Endodermal cell (in vitro differentiated cells): ENCODE data around the gene CAPN3. TPM values are rescaled to one million over a fixed set of nuclear protein-coding genes. Genes with fewer than 3 reads are reported as not detected.

Experiments
- DNase-seq: peaks from one replicate; pipeline ENCODE4 v3.0.0-alpha.2; 2017
- H3K27ac ChIP-seq: 2 replicates; pipeline ENCODE4 v1.5.1; 2013; ENCODE audit warnings: mild to moderate bottlenecking, low read depth, low read length, moderate library complexity
- H3K27me3 ChIP-seq: 2 replicates; pipeline ENCODE4 v1.6.1; 2013; ENCODE audit warnings: mild to moderate bottlenecking, low read length, moderate library complexity; ENCODE audit not compliant: insufficient read depth, control insufficient read depth, poor library complexity, severe bottlenecking
- H3K36me3 ChIP-seq: 2 replicates; pipeline ENCODE4 v1.7.0; 2013; ENCODE audit warnings: mild to moderate bottlenecking, low read length, moderate library complexity; ENCODE audit not compliant: control insufficient read depth, insufficient read depth
- H3K4me1 ChIP-seq: one replicate; pipeline ENCODE4 v1.7.0; 2013; ENCODE audit warnings: low read length; ENCODE audit not compliant: control insufficient read depth, insufficient read depth
- H3K4me3 ChIP-seq: 2 replicates; pipeline ENCODE4 v1.5.1; 2013; ENCODE audit warnings: mild to moderate bottlenecking, low read length, moderate library complexity
- H3K9ac ChIP-seq: 2 replicates; pipeline ENCODE4 v1.6.1; 2013; ENCODE audit warnings: mild to moderate bottlenecking, low read length, moderate library complexity; ENCODE audit not compliant: poor library complexity, severe bottlenecking; ENCODE audit errors: extremely low read depth
- H3K9me3 ChIP-seq: 2 replicates; pipeline ENCODE4 v1.6.1; 2013; ENCODE audit warnings: mild to moderate bottlenecking, low read length, moderate library complexity; ENCODE audit not compliant: control insufficient read depth
- H3K27ac Mint-ChIP-seq: 2 replicates; pipeline ENCODE4 v1.8.0; 2020; ENCODE audit warnings: mixed read lengths
- H3K27me3 Mint-ChIP-seq: 2 replicates; pipeline ENCODE4 v1.8.0; 2021; ENCODE audit warnings: mild to moderate bottlenecking, mixed read lengths; ENCODE audit not compliant: insufficient read depth
- H3K36me3 Mint-ChIP-seq: 2 replicates; pipeline ENCODE4 v1.8.0; 2020; ENCODE audit warnings: low read depth, mixed read lengths
- H3K4me1 Mint-ChIP-seq: 2 replicates; pipeline ENCODE4 v1.8.0; 2020; ENCODE audit warnings: mixed read lengths
- H3K4me3 Mint-ChIP-seq: 2 replicates; pipeline ENCODE4 v1.8.0; 2020; ENCODE audit warnings: mild to moderate bottlenecking, moderate library complexity, mixed read lengths
- H3K9me3 Mint-ChIP-seq: 2 replicates; pipeline ENCODE4 v1.8.0; 2020; ENCODE audit warnings: mild to moderate bottlenecking, mixed read lengths
- WGBS, 2 experiments: methylation state at CpG; one replicate each; pipeline versions ENCODE4 v1.1.5 to v1.1.7; 2013; ENCODE audit warnings: missing lambda C conversion rate in 2 of 2, mixed read lengths in 1 of 2; ENCODE audit not compliant: insufficient coverage in 1 of 2, insufficient read length in 1 of 2; 5-methylcytosine and 5-hydroxymethylcytosine counted together
- total RNA-seq, 2 donors: library from RNA; stranded (reverse); fragmentation: NEBNext Ultra II Directional in 1 of 2; extraction: Animal tissue kit (Norgen Biotek cat#: 25700) in 1 of 2; gene quantifications; 2 replicates in 1 of 2; 3 replicates in 1 of 2; pipeline ENCODE4 v1.2.1, GENCODE V29; 2021
- TF ChIP-seq, protein P1 (sequence below): fragments of 200-600 bp; sonication (generic); conservative IDR thresholded peaks from 2 replicates; pipeline ENCODE4 v1.5.0; 2021; ENCODE audit warnings: antibody characterized with exemption, mild to moderate bottlenecking

CAPN3 gene
- total RNA-seq, 2 donors from 2014 or later = 0.77 to 1.5 TPM

DNA sequence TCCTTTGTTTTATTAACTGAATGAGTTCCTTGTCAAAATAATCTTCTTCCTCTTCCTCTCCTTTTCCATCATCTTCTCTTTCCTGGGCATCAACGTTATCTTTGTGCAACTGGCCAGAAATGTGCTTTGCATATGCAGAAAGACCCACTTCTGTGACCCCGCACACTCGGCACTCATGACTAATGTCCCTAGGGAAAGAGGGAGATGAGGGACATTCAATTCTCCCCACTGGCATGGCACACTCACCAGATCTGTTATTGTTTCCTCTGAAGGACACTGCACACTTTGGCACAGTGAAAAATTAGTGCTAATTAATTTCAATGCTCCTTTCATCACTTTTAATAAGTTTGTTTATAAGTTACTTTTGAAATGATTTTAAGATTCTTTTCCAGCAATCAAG is 97.7 kb downstream of the CAPN3 start:
- no peaks in the 10 kb centered on the region for H3K27me3 Mint-ChIP-seq
- H3K9ac ChIP-seq = no peak overlapping the region
- peaks cover 18% of the 10 kb centered on the region for H3K4me1 Mint-ChIP-seq
- H3K4me1 ChIP-seq = no peaks in the 10 kb centered on the region
- no peak for DNase-seq
- WGBS, 2 experiments = 74 to 75% methylated on average over 2 to 3 of the region's 3 CpGs
- no peak overlapping the region for H3K4me3 Mint-ChIP-seq
- H3K9me3 Mint-ChIP-seq = no peaks in the 10 kb centered on the region
- no peaks in the 10 kb centered on the region for H3K9me3 ChIP-seq
- peak overlapping the region; percentile 92 for H3K27ac Mint-ChIP-seq
- H3K36me3 Mint-ChIP-seq = peaks cover 4% of the 10 kb centered on the region
- peak overlapping the region; percentile 91 for H3K27ac ChIP-seq
- no peak overlapping the region for H3K4me3 ChIP-seq
- H3K27me3 ChIP-seq = no peaks in the 10 kb centered on the region
- no peaks in the 10 kb centered on the region for H3K36me3 ChIP-seq
- TF ChIP-seq, protein P1, sequence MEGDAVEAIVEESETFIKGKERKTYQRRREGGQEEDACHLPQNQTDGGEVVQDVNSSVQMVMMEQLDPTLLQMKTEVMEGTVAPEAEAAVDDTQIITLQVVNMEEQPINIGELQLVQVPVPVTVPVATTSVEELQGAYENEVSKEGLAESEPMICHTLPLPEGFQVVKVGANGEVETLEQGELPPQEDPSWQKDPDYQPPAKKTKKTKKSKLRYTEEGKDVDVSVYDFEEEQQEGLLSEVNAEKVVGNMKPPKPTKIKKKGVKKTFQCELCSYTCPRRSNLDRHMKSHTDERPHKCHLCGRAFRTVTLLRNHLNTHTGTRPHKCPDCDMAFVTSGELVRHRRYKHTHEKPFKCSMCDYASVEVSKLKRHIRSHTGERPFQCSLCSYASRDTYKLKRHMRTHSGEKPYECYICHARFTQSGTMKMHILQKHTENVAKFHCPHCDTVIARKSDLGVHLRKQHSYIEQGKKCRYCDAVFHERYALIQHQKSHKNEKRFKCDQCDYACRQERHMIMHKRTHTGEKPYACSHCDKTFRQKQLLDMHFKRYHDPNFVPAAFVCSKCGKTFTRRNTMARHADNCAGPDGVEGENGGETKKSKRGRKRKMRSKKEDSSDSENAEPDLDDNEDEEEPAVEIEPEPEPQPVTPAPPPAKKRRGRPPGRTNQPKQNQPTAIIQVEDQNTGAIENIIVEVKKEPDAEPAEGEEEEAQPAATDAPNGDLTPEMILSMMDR = no peak

DNA sequence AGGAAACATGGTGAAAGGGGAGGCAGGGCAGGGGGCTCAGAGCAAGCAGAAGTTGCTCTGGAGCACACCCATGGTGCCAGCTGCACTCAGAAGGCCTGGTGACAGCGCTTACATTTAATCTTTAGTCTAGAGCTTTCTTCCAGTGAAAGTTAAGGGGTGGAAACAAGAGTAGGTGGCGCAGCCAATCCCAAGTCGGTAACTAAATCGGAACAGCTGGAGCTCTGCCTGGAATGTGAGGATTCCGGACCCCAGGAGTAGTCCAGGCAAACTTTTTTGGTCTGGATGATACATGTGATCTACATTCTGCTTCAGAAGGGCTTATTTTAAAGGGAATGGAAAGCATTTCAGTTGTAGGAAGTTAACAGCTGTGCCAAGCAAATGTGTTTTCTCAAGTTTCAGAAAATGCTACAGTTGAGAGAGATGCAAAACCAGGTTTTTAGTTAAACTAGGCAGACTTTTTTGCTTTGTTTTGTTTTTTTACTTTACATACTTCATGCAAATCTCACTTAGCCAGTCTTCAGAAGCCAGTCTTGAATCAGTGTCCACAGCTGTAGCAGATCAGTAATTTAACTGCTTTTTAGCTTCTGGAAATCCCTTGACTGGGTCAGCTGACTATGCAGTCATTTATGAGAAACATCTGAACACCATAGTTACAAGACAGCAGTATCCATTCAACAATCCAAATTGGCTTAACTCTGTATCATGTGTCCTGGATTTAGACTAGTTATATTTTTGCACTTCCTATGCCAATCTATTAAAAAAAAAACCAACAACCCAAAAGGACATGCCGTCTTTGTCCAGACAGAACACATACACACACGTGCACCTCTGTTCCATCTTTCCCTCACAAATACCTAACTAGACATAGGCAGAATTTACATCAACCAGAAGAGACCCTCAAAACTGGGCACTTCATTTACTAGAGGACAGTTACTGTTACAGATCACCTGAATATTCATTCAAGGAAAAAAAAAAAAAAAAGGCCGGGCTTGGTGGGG is 98.4 kb downstream of the CAPN3 start:
- Histone ChIP-seq H3K27me3 (no peaks in the 10 kb centered on the region), H3K36me3 (no peaks in the 10 kb centered on the region), H3K4me3 (peak overlapping the region; percentile 48), H3K9me3 (no peaks in the 10 kb centered on the region), H3K27ac (peak overlapping the region; percentile 91), H3K4me1 (no peaks in the 10 kb centered on the region), H3K9ac (peak overlapping the region; percentile 28)
- peaks cover 4% of the 10 kb centered on the region for H3K36me3 Mint-ChIP-seq
- peak overlapping the region; percentile 92 for H3K27ac Mint-ChIP-seq
- WGBS, 2 experiments = 31 to 33% methylated on average over 7 of the region's 8 CpGs
- TF ChIP-seq, protein P1 = no peak
- peak; percentile 94 for DNase-seq
- H3K9me3 Mint-ChIP-seq = no peaks in the 10 kb centered on the region
- H3K4me1 Mint-ChIP-seq = peaks cover 18% of the 10 kb centered on the region
- no peaks in the 10 kb centered on the region for H3K27me3 Mint-ChIP-seq
- H3K4me3 Mint-ChIP-seq = peak overlapping the region; percentile 5

DNA sequence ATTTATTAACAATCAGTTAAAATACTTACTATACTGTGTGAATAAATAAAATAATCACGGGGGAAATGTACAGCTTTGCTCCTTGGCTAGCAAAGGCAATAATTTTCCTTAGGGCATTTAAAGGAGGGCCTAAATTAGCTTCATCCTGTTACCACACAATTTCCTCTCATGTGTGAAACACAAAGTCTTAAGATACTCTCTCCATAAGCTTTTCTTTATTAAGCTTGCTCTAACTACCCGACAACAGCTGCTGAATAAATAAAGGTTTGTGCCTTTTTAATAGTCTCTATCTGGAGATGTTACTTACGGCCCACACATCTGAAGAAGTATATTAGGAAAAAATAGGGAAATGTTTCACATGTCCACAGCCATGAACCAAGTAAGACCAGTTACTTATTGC is 102.0 kb downstream of the CAPN3 start:
- H3K36me3 ChIP-seq = peaks cover 12% of the 10 kb centered on the region
- H3K9me3 ChIP-seq = no peaks in the 10 kb centered on the region
- H3K27me3 ChIP-seq = no peaks in the 10 kb centered on the region
- peaks cover 11% of the 10 kb centered on the region for H3K36me3 Mint-ChIP-seq
- no peak for DNase-seq
- no peak overlapping the region for H3K4me3 ChIP-seq
- H3K4me3 Mint-ChIP-seq = no peak overlapping the region
- no peak overlapping the region for H3K27ac Mint-ChIP-seq
- peaks cover 18% of the 10 kb centered on the region for H3K4me1 Mint-ChIP-seq
- H3K9ac ChIP-seq = no peak overlapping the region
- H3K27me3 Mint-ChIP-seq = no peaks in the 10 kb centered on the region
- TF ChIP-seq, protein P1 = no peak
- no peak overlapping the region for H3K27ac ChIP-seq
- no peaks in the 10 kb centered on the region for H3K9me3 Mint-ChIP-seq
- 94 to 97% methylated on average over 2 to 3 of the region's 3 CpGs for WGBS, 2 experiments
- H3K4me1 ChIP-seq = no peaks in the 10 kb centered on the region

Other genes starting within 250 kb of the CAPN3 start
- gene PLA2G4F, start 202.9 kb upstream of the CAPN3 start, total RNA-seq = under 1 TPM in 1 of 2 donors, not detected in 1; 0.22 TPM
- 10 to 100 TPM; 60.4 to 69.8 TPM for gene VPS39, start 151.2 kb upstream of the CAPN3 start, total RNA-seq
- 10 to 100 TPM; 13.8 to 17.1 TPM for gene GANC, start 86.3 kb upstream of the CAPN3 start, total RNA-seq
- gene TMEM87A, start 86.1 kb upstream of the CAPN3 start, total RNA-seq = 10 to 100 TPM; 33.7 to 37.4 TPM
- 10 to 100 TPM; 42.1 to 46.2 TPM for gene ZNF106, start 131.6 kb downstream of the CAPN3 start, total RNA-seq
- gene SNAP23, start 136.1 kb downstream of the CAPN3 start, total RNA-seq = 10 to 100 TPM; 62.0 to 68.8 TPM
- gene LRRC57, start 189.3 kb downstream of the CAPN3 start, total RNA-seq = 10 to 100 TPM; 14.6 to 19.3 TPM
- gene HAUS2, start 189.3 kb downstream of the CAPN3 start, total RNA-seq = 10 to 100 TPM; 32.9 to 34.4 TPM
- gene STARD9, start 216.1 kb downstream of the CAPN3 start, total RNA-seq = 1 to 10 TPM in 1 of 2 donors, under 1 TPM in 1; 0.97 to 2.9 TPM